ENCODE measurements around the gene SLC25A1. TPM values are rescaled to one million over a fixed set of nuclear protein-coding genes. Genes with fewer than 3 reads are reported as not detected.

Gene SLC25A1
- polyA plus RNA-seq, 1 donor from 2014 or later: 81.4 TPM

DNA sequence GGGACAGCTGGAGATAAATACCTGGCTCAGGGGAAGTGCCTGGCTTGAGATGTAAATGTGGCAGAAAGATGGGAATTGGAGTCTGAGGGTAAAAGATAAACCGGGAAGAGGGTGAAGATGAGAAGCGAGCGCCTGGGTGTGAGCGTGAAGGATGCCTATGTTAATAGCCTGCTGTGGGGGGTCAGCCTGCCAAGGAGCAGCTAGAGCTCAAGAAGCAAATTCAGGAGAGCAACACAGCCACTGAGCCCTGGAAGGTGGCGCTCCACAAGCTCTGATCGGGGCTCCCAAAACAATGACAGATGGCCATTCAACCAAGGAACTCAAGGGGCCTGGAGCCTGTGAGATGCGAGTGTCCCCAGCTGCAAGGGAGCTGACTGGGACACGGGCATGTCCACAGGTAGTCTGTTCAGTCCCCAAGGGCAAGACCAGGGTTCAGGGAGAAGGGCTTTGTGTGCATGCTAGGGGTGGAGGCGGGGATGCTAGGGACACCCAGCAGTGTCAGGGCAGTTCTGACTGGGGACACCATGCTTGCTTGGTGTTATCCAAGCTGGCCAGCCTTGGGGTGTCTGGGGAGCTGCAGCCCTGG is 31.2 kb downstream of the SLC25A1 start:
- H2AFZ ChIP-seq (ENCODE audit: low read depth, low read length): no peak overlapping the region
- H3K9me2 ChIP-seq (ENCODE audit: insufficient read depth, low read length): no peaks in the 10 kb centered on the region
- no peaks in the 10 kb centered on the region for H4K20me1 ChIP-seq (ENCODE audit: insufficient read depth)
- no peaks in the 10 kb centered on the region for H3K36me3 ChIP-seq (ENCODE audit: insufficient read depth, low read length)
- no peak overlapping the region for H3K27ac ChIP-seq (ENCODE audit: low read length)
- H3F3A ChIP-seq (ENCODE audit: insufficient read depth, low read length, poor library complexity, severe bottlenecking): no peaks in the 10 kb centered on the region
- TF ChIP-seq EP300 (conservative IDR thresholded peaks at IDR 0.05; ENCODE audit: poor library complexity, severe bottlenecking) (no peak), RAD21 (conservative IDR thresholded peaks at IDR 0.05) (no peak), POLR2AphosphoS5 (IDR thresholded peaks at IDR 0.05) (no peak), SMC3 (conservative IDR thresholded peaks at IDR 0.05; ENCODE audit: poor library complexity) (no peak), EZH2 (IDR thresholded peaks at IDR 0.05; ENCODE audit: borderline replicate concordance, insufficient read depth, low read length, poor library complexity, severe bottlenecking) (no peak)
- TF ChIP-seq, protein P1, sequence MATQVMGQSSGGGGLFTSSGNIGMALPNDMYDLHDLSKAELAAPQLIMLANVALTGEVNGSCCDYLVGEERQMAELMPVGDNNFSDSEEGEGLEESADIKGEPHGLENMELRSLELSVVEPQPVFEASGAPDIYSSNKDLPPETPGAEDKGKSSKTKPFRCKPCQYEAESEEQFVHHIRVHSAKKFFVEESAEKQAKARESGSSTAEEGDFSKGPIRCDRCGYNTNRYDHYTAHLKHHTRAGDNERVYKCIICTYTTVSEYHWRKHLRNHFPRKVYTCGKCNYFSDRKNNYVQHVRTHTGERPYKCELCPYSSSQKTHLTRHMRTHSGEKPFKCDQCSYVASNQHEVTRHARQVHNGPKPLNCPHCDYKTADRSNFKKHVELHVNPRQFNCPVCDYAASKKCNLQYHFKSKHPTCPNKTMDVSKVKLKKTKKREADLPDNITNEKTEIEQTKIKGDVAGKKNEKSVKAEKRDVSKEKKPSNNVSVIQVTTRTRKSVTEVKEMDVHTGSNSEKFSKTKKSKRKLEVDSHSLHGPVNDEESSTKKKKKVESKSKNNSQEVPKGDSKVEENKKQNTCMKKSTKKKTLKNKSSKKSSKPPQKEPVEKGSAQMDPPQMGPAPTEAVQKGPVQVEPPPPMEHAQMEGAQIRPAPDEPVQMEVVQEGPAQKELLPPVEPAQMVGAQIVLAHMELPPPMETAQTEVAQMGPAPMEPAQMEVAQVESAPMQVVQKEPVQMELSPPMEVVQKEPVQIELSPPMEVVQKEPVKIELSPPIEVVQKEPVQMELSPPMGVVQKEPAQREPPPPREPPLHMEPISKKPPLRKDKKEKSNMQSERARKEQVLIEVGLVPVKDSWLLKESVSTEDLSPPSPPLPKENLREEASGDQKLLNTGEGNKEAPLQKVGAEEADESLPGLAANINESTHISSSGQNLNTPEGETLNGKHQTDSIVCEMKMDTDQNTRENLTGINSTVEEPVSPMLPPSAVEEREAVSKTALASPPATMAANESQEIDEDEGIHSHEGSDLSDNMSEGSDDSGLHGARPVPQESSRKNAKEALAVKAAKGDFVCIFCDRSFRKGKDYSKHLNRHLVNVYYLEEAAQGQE (IDR thresholded peaks at IDR 0.05; ENCODE audit: borderline replicate concordance): no peak
- TF ChIP-seq, protein P2, sequence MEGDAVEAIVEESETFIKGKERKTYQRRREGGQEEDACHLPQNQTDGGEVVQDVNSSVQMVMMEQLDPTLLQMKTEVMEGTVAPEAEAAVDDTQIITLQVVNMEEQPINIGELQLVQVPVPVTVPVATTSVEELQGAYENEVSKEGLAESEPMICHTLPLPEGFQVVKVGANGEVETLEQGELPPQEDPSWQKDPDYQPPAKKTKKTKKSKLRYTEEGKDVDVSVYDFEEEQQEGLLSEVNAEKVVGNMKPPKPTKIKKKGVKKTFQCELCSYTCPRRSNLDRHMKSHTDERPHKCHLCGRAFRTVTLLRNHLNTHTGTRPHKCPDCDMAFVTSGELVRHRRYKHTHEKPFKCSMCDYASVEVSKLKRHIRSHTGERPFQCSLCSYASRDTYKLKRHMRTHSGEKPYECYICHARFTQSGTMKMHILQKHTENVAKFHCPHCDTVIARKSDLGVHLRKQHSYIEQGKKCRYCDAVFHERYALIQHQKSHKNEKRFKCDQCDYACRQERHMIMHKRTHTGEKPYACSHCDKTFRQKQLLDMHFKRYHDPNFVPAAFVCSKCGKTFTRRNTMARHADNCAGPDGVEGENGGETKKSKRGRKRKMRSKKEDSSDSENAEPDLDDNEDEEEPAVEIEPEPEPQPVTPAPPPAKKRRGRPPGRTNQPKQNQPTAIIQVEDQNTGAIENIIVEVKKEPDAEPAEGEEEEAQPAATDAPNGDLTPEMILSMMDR (IDR thresholded peaks at IDR 0.05; ENCODE audit: poor library complexity, severe bottlenecking): no peak
- H3K27me3 ChIP-seq (ENCODE audit: insufficient read depth, low read depth, low read length): peaks cover 56% of the 10 kb centered on the region
- peaks cover 6% of the 10 kb centered on the region for H3K9me3 ChIP-seq (ENCODE audit: low read length)
- H3K9ac ChIP-seq (ENCODE audit: low read length): no peak overlapping the region
- peaks cover 8% of the 10 kb centered on the region for H3K79me2 ChIP-seq (replicated peaks; ENCODE audit: insufficient read depth, low read length)
- H3K4me3 ChIP-seq (ENCODE audit: low read length): no peak overlapping the region
- no peak overlapping the region for H3K4me2 ChIP-seq (ENCODE audit: low read length)

DNA sequence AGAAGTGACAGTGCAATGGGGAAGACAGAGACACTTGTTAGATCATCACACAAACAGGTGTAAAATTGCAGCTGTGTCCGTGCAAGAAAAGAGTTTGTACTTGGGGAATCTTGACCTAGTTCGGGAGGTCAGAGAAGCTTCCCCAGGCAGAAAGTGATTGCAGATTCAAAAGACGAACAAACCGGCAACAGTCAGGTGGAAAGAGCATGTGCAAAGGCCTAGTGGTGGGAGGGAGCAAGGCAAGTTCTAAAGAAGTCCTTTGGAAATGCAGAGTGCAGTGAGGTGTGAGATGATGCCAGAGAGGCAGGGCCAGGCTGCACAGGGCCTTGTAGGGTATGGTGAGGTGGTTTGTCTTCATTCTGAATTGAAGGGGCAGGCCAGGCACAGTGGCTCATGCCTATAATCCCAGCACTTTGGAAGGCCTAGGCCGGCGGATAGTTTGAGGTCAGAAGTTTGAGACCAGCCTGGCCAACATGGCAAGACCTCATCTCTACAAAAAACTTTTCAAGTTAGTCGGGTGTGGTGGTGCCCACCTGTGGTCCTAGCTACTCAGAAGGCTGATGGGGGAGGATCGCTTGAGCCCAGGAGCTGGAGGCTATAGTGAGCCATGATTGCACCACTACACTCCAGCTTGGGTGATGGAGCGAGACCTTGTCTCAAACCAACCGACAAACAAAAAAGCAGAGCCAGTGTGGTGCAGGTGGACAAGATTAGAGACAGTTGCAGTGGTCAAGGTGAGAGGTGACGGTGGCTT is 32.1 kb downstream of the SLC25A1 start:
- H3K9me3 ChIP-seq (ENCODE audit: low read length): peaks cover 2% of the 10 kb centered on the region
- no peaks in the 10 kb centered on the region for H3K36me3 ChIP-seq (ENCODE audit: insufficient read depth, low read length)
- H3K9me2 ChIP-seq (ENCODE audit: insufficient read depth, low read length): no peaks in the 10 kb centered on the region
- no peak overlapping the region for H3K27ac ChIP-seq (ENCODE audit: low read length)
- no peak overlapping the region for H3K4me2 ChIP-seq (ENCODE audit: low read length)
- no peak overlapping the region for H3K4me3 ChIP-seq (ENCODE audit: low read length)
- peaks cover 47% of the 10 kb centered on the region for H3K27me3 ChIP-seq (ENCODE audit: insufficient read depth, low read depth, low read length)
- TF ChIP-seq MXI1 (conservative IDR thresholded peaks at IDR 0.05; ENCODE audit: poor library complexity, severe bottlenecking) (no peak), SMC3 (conservative IDR thresholded peaks at IDR 0.05; ENCODE audit: poor library complexity) (no peak), TAF1 (IDR thresholded peaks at IDR 0.05; ENCODE audit: low read depth) (no peak), RAD21 (conservative IDR thresholded peaks at IDR 0.05) (no peak), EP300 (conservative IDR thresholded peaks at IDR 0.05; ENCODE audit: poor library complexity, severe bottlenecking) (no peak), POLR2AphosphoS5 (IDR thresholded peaks at IDR 0.05) (no peak), EZH2 (IDR thresholded peaks at IDR 0.05; ENCODE audit: borderline replicate concordance, insufficient read depth, low read length, poor library complexity, severe bottlenecking) (no peak)
- TF ChIP-seq, protein P1 (IDR thresholded peaks at IDR 0.05; ENCODE audit: borderline replicate concordance): no peak
- TF ChIP-seq, protein P2 (IDR thresholded peaks at IDR 0.05; ENCODE audit: poor library complexity, severe bottlenecking): no peak
- peaks cover 8% of the 10 kb centered on the region for H3K79me2 ChIP-seq (replicated peaks; ENCODE audit: insufficient read depth, low read length)
- no peaks in the 10 kb centered on the region for H4K20me1 ChIP-seq (ENCODE audit: insufficient read depth)
- H3K9ac ChIP-seq (ENCODE audit: low read length): no peak overlapping the region
- no peak overlapping the region for H2AFZ ChIP-seq (ENCODE audit: low read depth, low read length)
- no peaks in the 10 kb centered on the region for H3F3A ChIP-seq (ENCODE audit: insufficient read depth, low read length, poor library complexity, severe bottlenecking)

All from neural cell (in vitro differentiated cells).